Neural cell (in vitro differentiated cells): ENCODE data around the gene MMS19. TPM values are rescaled to one million over a fixed set of nuclear protein-coding genes. Genes with fewer than 3 reads are reported as not detected.

Source experiments
- H2AFZ ChIP-seq: fragments of 200-600, 300-800 bp; sonication (generic), shearing (Covaris generic); 2 replicates; pipeline ENCODE4 v1.6.0; 2014; ENCODE audit warnings: low read depth, mild to moderate bottlenecking, antibody characterized with exemption, low read length, moderate library complexity
- H3F3A ChIP-seq: fragments of 200-600 bp; shearing (Covaris generic); 2 replicates; pipeline ENCODE4 v1.6.1; 2016; ENCODE audit warnings: mild to moderate bottlenecking, moderate library complexity, mixed read lengths, antibody characterized with exemption, low read length; ENCODE audit not compliant: insufficient read depth, poor library complexity, severe bottlenecking
- H3K27ac ChIP-seq: fragments of 200-600, 300-800 bp; sonication (generic), shearing (Covaris generic); 2 replicates; pipeline ENCODE4 v1.5.1; 2014; ENCODE audit warnings: mild to moderate bottlenecking, low read length, moderate library complexity
- H3K27me3 ChIP-seq: fragments of 300-800, 200-600 bp; sonication (generic), shearing (Covaris generic); 2 replicates; pipeline ENCODE4 v1.6.0; 2014; ENCODE audit warnings: mild to moderate bottlenecking, low read depth, low read length, moderate library complexity; ENCODE audit not compliant: insufficient read depth
- H3K36me3 ChIP-seq: fragments of 300-800, 200-600 bp; sonication (generic), shearing (Covaris generic); 2 replicates; pipeline ENCODE4 v1.5.1; 2014; ENCODE audit warnings: mild to moderate bottlenecking, antibody characterized with exemption, low read length, moderate library complexity; ENCODE audit not compliant: insufficient read depth
- H3K4me2 ChIP-seq: fragments of 300-800, 200-600 bp; sonication (generic), shearing (Covaris generic); 2 replicates; pipeline ENCODE4 v1.6.0; 2014; ENCODE audit warnings: mild to moderate bottlenecking, low read length
- H3K4me3 ChIP-seq: fragments of 300-800, 200-600 bp; sonication (generic), shearing (Covaris generic); 2 replicates; pipeline ENCODE4 v1.5.1; 2014; ENCODE audit warnings: mild to moderate bottlenecking, low read length, moderate library complexity
- H3K79me2 ChIP-seq: fragments of 200-600 bp; shearing (Covaris generic); replicated peaks from 2 replicates; pipeline ENCODE4 v1.6.0; 2014; ENCODE audit warnings: mild to moderate bottlenecking, low read length, moderate library complexity; ENCODE audit not compliant: insufficient read depth
- H3K9ac ChIP-seq: fragments of 300-800, 200-600 bp; sonication (generic), shearing (Covaris generic); 2 replicates; pipeline ENCODE4 v1.6.1; 2016; ENCODE audit warnings: mild to moderate bottlenecking, low read length, mixed read lengths
- H3K9me2 ChIP-seq: fragments of 200-600 bp; shearing (Covaris generic); 2 replicates; pipeline ENCODE4 v1.6.1; 2016; ENCODE audit warnings: mild to moderate bottlenecking, low read length, mixed read lengths; ENCODE audit not compliant: insufficient read depth
- H3K9me3 ChIP-seq: fragments of 200-600, 300-800 bp; sonication (generic), shearing (Covaris generic); 2 replicates; pipeline ENCODE4 v1.6.1; 2016; ENCODE audit warnings: mild to moderate bottlenecking, mixed run types, low read length, moderate library complexity, mixed read lengths
- H4K20me1 ChIP-seq: fragments of 200-600 bp; shearing (Covaris generic); 2 replicates; pipeline ENCODE4 v1.6.1; 2016; ENCODE audit warnings: mild to moderate bottlenecking, mixed run types; ENCODE audit not compliant: insufficient read depth
- EP300 ChIP-seq: fragments of 450-650 bp; conservative IDR thresholded peaks from 2 replicates; pipeline ENCODE4 v1.6.1; 2014; ENCODE audit warnings: antibody characterized with exemption, mild to moderate bottlenecking, moderate library complexity; ENCODE audit not compliant: poor library complexity, severe bottlenecking
- EZH2 ChIP-seq: fragments of 200-600, 300-800 bp; shearing (Covaris generic), sonication (generic); IDR thresholded peaks from 2 replicates; pipeline ENCODE4 v1.6.1; 2014; ENCODE audit warnings: antibody characterized with exemption, low read length, borderline replicate concordance, mild to moderate bottlenecking; ENCODE audit not compliant: insufficient read depth, poor library complexity, severe bottlenecking
- MXI1 ChIP-seq: fragments of 450-650 bp; conservative IDR thresholded peaks from 2 replicates; pipeline ENCODE4 v1.6.1; 2014; ENCODE audit warnings: antibody characterized with exemption, mild to moderate bottlenecking; ENCODE audit not compliant: poor library complexity, severe bottlenecking
- POLR2AphosphoS5 ChIP-seq: IDR thresholded peaks from 2 replicates; pipeline ENCODE4 v1.6.1; 2012
- RAD21 ChIP-seq: fragments of 450-650 bp; conservative IDR thresholded peaks from 2 replicates; pipeline ENCODE4 v1.6.1; 2014; ENCODE audit warnings: antibody characterized with exemption, mild to moderate bottlenecking, moderate library complexity
- SMC3 ChIP-seq: fragments of 450-650 bp; conservative IDR thresholded peaks from 2 replicates; pipeline ENCODE4 v1.6.1; 2014; ENCODE audit warnings: antibody characterized with exemption, mild to moderate bottlenecking, moderate library complexity; ENCODE audit not compliant: poor library complexity
- TAF1 ChIP-seq: IDR thresholded peaks from 2 replicates; pipeline ENCODE4 v1.6.1; 2012; ENCODE audit warnings: low read depth
- polyA plus RNA-seq: library from polyadenylated mRNA; depleted of rRNA; stranded (reverse); fragments of >200 nt; gene quantifications from 2 replicates; pipeline ENCODE4 v1.2.3, GENCODE V29; 2014
- TF ChIP-seq, protein P1 (sequence below): fragments of 450-650 bp; IDR thresholded peaks from 2 replicates; pipeline ENCODE4 v1.5.1; 2014; ENCODE audit warnings: antibody characterized with exemption, mild to moderate bottlenecking, moderate library complexity; ENCODE audit not compliant: poor library complexity, severe bottlenecking
- TF ChIP-seq, protein P2 (sequence below): IDR thresholded peaks from 2 replicates; pipeline ENCODE4 v1.6.1; 2012; ENCODE audit warnings: borderline replicate concordance

Gene MMS19
- polyA plus RNA-seq, 1 donor from 2014 or later: 54.1 TPM

DNA sequence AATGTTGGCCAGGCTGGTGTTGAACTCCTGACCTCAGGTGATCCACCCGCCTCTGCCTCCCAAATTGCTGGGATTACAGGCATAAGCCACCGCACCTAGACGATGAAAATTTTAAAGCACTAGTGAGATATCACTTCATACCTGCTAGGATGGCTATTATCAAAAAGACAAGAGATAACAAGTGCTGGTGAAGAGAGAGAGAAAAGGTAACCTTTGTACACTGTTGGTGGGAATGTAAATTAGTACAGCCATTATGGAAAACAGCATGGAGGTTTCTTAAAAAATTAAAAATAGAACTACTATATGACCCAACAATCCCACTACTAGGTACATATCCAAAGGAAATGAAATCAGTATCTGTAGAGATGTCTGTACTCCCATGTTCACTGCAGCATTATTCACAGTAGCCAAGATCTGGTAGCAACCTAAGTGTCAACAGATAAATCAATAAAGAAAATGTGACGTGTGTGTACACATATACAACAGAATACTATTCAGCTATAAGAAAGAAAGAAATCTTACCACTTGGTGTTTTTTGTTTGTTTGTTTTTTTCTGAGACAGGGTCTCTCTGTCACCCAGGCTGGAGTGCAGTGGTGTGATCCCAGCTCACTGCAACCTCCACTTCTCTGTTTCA, 12.5 kb downstream of the MMS19 start:
- Histone ChIP-seq H3K79me2 (peaks cover 18% of the 10 kb centered on the region), H3K27me3 (no peaks in the 10 kb centered on the region), H3K4me2 (no peak overlapping the region), H3K36me3 (no peaks in the 10 kb centered on the region), H3K27ac (no peak overlapping the region), H3K9me3 (no peaks in the 10 kb centered on the region), H3K9me2 (no peaks in the 10 kb centered on the region), H3K4me3 (no peak overlapping the region), H4K20me1 (no peaks in the 10 kb centered on the region), H2AFZ (no peak overlapping the region), H3F3A (no peaks in the 10 kb centered on the region), H3K9ac (no peak overlapping the region)
- TF ChIP-seq TAF1 (no peak), MXI1 (no peak)

GRCh38 chr10:97483921-97484320, 14.3 kb downstream of the MMS19 start:
- H3K4me2 ChIP-seq: no peak overlapping the region
- H3K27me3 ChIP-seq: no peaks in the 10 kb centered on the region
- H2AFZ ChIP-seq: no peak overlapping the region
- no peaks in the 10 kb centered on the region for H3K9me2 ChIP-seq
- H3K4me3 ChIP-seq: no peak overlapping the region
- H3K9me3 ChIP-seq: no peaks in the 10 kb centered on the region
- TF ChIP-seq POLR2AphosphoS5 (no peak), RAD21 (no peak), SMC3 (no peak), TAF1 (no peak), EZH2 (no peak), EP300 (no peak), MXI1 (no peak)
- TF ChIP-seq, protein P1, sequence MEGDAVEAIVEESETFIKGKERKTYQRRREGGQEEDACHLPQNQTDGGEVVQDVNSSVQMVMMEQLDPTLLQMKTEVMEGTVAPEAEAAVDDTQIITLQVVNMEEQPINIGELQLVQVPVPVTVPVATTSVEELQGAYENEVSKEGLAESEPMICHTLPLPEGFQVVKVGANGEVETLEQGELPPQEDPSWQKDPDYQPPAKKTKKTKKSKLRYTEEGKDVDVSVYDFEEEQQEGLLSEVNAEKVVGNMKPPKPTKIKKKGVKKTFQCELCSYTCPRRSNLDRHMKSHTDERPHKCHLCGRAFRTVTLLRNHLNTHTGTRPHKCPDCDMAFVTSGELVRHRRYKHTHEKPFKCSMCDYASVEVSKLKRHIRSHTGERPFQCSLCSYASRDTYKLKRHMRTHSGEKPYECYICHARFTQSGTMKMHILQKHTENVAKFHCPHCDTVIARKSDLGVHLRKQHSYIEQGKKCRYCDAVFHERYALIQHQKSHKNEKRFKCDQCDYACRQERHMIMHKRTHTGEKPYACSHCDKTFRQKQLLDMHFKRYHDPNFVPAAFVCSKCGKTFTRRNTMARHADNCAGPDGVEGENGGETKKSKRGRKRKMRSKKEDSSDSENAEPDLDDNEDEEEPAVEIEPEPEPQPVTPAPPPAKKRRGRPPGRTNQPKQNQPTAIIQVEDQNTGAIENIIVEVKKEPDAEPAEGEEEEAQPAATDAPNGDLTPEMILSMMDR: no peak
- TF ChIP-seq, protein P2, sequence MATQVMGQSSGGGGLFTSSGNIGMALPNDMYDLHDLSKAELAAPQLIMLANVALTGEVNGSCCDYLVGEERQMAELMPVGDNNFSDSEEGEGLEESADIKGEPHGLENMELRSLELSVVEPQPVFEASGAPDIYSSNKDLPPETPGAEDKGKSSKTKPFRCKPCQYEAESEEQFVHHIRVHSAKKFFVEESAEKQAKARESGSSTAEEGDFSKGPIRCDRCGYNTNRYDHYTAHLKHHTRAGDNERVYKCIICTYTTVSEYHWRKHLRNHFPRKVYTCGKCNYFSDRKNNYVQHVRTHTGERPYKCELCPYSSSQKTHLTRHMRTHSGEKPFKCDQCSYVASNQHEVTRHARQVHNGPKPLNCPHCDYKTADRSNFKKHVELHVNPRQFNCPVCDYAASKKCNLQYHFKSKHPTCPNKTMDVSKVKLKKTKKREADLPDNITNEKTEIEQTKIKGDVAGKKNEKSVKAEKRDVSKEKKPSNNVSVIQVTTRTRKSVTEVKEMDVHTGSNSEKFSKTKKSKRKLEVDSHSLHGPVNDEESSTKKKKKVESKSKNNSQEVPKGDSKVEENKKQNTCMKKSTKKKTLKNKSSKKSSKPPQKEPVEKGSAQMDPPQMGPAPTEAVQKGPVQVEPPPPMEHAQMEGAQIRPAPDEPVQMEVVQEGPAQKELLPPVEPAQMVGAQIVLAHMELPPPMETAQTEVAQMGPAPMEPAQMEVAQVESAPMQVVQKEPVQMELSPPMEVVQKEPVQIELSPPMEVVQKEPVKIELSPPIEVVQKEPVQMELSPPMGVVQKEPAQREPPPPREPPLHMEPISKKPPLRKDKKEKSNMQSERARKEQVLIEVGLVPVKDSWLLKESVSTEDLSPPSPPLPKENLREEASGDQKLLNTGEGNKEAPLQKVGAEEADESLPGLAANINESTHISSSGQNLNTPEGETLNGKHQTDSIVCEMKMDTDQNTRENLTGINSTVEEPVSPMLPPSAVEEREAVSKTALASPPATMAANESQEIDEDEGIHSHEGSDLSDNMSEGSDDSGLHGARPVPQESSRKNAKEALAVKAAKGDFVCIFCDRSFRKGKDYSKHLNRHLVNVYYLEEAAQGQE: no peak
- peaks cover 13% of the 10 kb centered on the region for H3K79me2 ChIP-seq
- H3F3A ChIP-seq: no peaks in the 10 kb centered on the region
- peaks cover 8% of the 10 kb centered on the region for H3K36me3 ChIP-seq
- H4K20me1 ChIP-seq: no peaks in the 10 kb centered on the region
- H3K27ac ChIP-seq: no peak overlapping the region
- H3K9ac ChIP-seq: no peak overlapping the region

DNA sequence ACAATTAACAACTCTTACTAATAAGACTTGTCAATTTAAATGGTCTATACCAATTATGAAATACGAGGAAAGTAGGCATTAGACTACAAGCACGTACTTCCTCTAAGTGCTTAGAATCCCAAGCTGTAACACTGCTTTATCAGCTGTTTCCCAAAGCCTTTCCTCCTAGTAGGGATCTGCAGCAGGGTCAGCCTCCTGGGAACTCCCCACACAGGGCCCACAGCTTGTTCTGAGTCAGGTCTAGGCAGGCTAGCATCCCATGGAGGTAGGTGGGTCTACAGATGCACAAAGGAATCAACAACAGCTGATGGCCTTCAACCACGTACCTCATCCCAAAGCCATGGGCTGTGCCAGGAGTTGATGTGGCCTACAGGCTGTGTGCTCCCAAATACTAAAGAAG, 14.7 kb downstream of the MMS19 start:
- no peaks in the 10 kb centered on the region for H3K9me3 ChIP-seq

More for the DNA sequence above, 14.7 kb downstream of the MMS19 start:
- no peak overlapping the region for H3K4me3 ChIP-seq
- no peak overlapping the region for H3K9ac ChIP-seq
- no peak overlapping the region for H3K4me2 ChIP-seq
- H3F3A ChIP-seq: no peaks in the 10 kb centered on the region
- peaks cover 8% of the 10 kb centered on the region for H3K36me3 ChIP-seq
- H3K27ac ChIP-seq: no peak overlapping the region
- no peaks in the 10 kb centered on the region for H3K27me3 ChIP-seq
- H3K9me2 ChIP-seq: no peaks in the 10 kb centered on the region
- no peaks in the 10 kb centered on the region for H4K20me1 ChIP-seq
- TF ChIP-seq SMC3: no peak
- no peak for TF ChIP-seq POLR2AphosphoS5
- TF ChIP-seq, protein P2: no peak
- no peak for TF ChIP-seq TAF1
- no peak for TF ChIP-seq EP300
- no peak for TF ChIP-seq RAD21
- TF ChIP-seq EZH2: no peak
- no peak for TF ChIP-seq MXI1
- TF ChIP-seq, protein P1: no peak
- H2AFZ ChIP-seq: no peak overlapping the region
- peaks cover 11% of the 10 kb centered on the region for H3K79me2 ChIP-seq
